Suprapubic skin (tissue), 4 donors: ENCODE data around the gene GNG10. TPM values are rescaled to one million over a fixed set of nuclear protein-coding genes. Genes with fewer than 3 reads are reported as not detected.

Experiments
- DNase-seq, 2 donors: peaks; one replicate each; pipeline ENCODE4 v3.0.0-alpha.2; 2019; ENCODE audit warnings: low spot score in 2 of 2
- H3K27ac ChIP-seq: fragments of 200-600 bp; sonication (generic); one replicate; pipeline ENCODE4 v1.5.1; 2019
- H3K27me3 ChIP-seq: fragments of 200-600 bp; sonication (generic); one replicate; pipeline ENCODE4 v1.5.1; 2019
- H3K36me3 ChIP-seq: fragments of 200-600 bp; sonication (generic); one replicate; pipeline ENCODE4 v1.5.1; 2019
- H3K4me1 ChIP-seq: fragments of 200-600 bp; sonication (generic); one replicate; pipeline ENCODE4 v1.5.1; 2019
- H3K4me3 ChIP-seq: fragments of 200-600 bp; sonication (generic); one replicate; pipeline ENCODE4 v1.5.1; 2019; ENCODE audit warnings: mild to moderate bottlenecking
- H3K9me3 ChIP-seq: fragments of 200-600 bp; sonication (generic); one replicate; pipeline ENCODE4 v1.5.1; 2019
- EP300 ChIP-seq: sonication (generic); formaldehyde crosslinking; IDR thresholded peaks from one replicate; pipeline ENCODE4 v1.6.1; 2017; ENCODE audit warnings: antibody characterized with exemption
- POLR2A ChIP-seq, 2 donors: fragments of 450-650 bp; IDR thresholded peaks; one replicate each; pipeline ENCODE4 v1.6.1; 2017; ENCODE audit warnings: antibody characterized with exemption in 2 of 2, mild to moderate bottlenecking in 2 of 2, moderate library complexity in 2 of 2
- POLR2AphosphoS5 ChIP-seq, 3 donors: sonication (generic); formaldehyde crosslinking; IDR thresholded peaks; one replicate each; pipeline ENCODE4 v1.6.1; 2017; ENCODE audit warnings: antibody characterized with exemption in 3 of 3
- WGBS: methylation state at CpG from one replicate; pipeline ENCODE4 v1.1.5; 2018; 5-methylcytosine and 5-hydroxymethylcytosine counted together
- total RNA-seq, 4 donors: library from RNA; depleted of rRNA; stranded (reverse); fragments of >200 nt; gene quantifications; one replicate each; pipeline ENCODE4 v1.1.0, GENCODE V29; 2016
- TF ChIP-seq, protein P1 (sequence below), 2 donors: fragments of 200-600 bp in 1 of 2; fragments of 450-650 bp in 1 of 2; sonication (generic) in 1 of 2; IDR thresholded peaks; one replicate each; pipeline ENCODE4 v1.5.1; 2016 to 2019; ENCODE audit warnings: antibody characterized with exemption in 2 of 2, mild to moderate bottlenecking in 1 of 2, moderate library complexity in 1 of 2

GNG10 gene
- total RNA-seq, 4 donors from 2014 or later = 15.1 to 21.6 (median 19.1) TPM

DNA sequence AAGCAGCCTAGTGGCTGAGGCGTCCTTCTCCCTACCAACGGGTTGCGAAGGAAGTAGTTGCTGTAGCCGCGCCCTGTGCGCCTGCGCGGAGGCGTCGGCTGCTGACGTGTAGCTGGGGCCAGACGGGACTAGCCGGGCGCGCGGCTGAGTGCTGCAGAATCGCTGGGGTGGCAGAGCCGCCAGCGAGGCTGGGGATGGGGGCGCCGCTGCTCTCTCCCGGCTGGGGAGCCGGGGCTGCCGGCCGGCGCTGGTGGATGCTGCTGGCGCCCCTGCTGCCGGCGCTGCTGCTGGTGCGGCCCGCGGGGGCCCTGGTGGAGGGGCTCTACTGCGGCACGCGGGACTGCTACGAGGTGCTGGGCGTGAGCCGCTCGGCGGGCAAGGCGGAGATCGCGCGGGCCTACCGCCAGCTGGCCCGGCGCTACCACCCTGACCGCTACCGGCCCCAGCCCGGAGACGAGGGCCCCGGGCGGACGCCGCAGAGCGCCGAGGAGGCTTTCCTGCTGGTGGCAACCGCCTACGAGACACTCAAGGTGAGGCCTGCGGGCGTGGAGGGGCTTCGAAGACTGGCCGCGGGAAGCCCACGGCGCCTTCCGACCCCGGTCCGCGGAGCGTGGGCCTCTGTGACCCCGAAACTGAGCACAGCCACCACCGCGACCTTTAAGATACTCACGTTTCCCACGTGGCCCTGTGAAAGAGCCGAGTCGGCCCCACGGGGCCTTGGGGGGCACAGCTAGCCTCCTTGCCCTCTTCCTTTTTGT, 30.0 kb upstream of the GNG10 start, which contains the start of gene DNAJC25:
TSS of gene DNAJC25 (plus strand) at position 121 of the 758 bp plus-strand sequence. CDS start at position 195, 74 bp downstream.
- no peaks in the 10 kb centered on the region for H3K27me3 ChIP-seq
- peaks cover 31% of the 10 kb centered on the region for H3K4me1 ChIP-seq
- H3K27ac ChIP-seq = peak within 1 kb of the TSS; percentile 88
- peak; percentile 97 for DNase-seq
- no peaks in the 10 kb centered on the region for H3K36me3 ChIP-seq
- WGBS = 1% methylated on average over 44 of the region's 79 CpGs
- TF ChIP-seq, protein P1, sequence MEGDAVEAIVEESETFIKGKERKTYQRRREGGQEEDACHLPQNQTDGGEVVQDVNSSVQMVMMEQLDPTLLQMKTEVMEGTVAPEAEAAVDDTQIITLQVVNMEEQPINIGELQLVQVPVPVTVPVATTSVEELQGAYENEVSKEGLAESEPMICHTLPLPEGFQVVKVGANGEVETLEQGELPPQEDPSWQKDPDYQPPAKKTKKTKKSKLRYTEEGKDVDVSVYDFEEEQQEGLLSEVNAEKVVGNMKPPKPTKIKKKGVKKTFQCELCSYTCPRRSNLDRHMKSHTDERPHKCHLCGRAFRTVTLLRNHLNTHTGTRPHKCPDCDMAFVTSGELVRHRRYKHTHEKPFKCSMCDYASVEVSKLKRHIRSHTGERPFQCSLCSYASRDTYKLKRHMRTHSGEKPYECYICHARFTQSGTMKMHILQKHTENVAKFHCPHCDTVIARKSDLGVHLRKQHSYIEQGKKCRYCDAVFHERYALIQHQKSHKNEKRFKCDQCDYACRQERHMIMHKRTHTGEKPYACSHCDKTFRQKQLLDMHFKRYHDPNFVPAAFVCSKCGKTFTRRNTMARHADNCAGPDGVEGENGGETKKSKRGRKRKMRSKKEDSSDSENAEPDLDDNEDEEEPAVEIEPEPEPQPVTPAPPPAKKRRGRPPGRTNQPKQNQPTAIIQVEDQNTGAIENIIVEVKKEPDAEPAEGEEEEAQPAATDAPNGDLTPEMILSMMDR (IDR thresholded peaks at IDR 0.05) = no peak
- TF ChIP-seq POLR2AphosphoS5 (IDR thresholded peaks at IDR 0.05) (peak; percentile 23 to 77 (median 56)), POLR2A (IDR thresholded peaks at IDR 0.05) (peak; percentile 97), EP300 (no peak)
- H3K9me3 ChIP-seq = no peaks in the 10 kb centered on the region
- peak within 1 kb of the TSS; percentile 82 for H3K4me3 ChIP-seq

DNA sequence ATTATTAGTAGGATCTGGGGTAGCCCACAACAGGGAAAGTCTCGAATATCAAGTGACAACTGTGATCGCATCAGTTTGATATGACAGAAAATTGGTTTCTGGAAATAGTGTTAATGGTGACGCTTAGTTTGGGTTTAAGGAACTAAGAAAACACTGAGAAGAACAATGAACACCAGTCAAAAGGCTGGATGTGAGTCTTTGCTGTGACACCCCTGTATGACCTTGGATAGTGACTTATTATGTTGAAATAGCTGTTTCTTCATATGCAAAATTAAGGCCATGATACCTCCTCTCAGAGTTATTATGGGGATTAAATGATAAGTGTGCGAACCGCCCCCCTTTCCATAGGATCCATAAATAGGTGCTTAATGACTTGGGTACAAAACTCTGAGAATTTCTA, 29.3 kb upstream of the GNG10 start:
- H3K4me1 ChIP-seq = peaks cover 31% of the 10 kb centered on the region
- H3K4me3 ChIP-seq = peak overlapping the region; percentile 82
- no peaks in the 10 kb centered on the region for H3K27me3 ChIP-seq
- no peaks in the 10 kb centered on the region for H3K36me3 ChIP-seq
- WGBS = 29% methylated on average over 5 of the region's 5 CpGs
- no peak for DNase-seq
- no peaks in the 10 kb centered on the region for H3K9me3 ChIP-seq
- TF ChIP-seq, protein P1 (IDR thresholded peaks at IDR 0.05) = no peak
- TF ChIP-seq POLR2AphosphoS5 (IDR thresholded peaks at IDR 0.05) = no peak
- no peak for TF ChIP-seq POLR2A (IDR thresholded peaks at IDR 0.05)
- TF ChIP-seq EP300 = no peak
- H3K27ac ChIP-seq = peak overlapping the region; percentile 88

DNA sequence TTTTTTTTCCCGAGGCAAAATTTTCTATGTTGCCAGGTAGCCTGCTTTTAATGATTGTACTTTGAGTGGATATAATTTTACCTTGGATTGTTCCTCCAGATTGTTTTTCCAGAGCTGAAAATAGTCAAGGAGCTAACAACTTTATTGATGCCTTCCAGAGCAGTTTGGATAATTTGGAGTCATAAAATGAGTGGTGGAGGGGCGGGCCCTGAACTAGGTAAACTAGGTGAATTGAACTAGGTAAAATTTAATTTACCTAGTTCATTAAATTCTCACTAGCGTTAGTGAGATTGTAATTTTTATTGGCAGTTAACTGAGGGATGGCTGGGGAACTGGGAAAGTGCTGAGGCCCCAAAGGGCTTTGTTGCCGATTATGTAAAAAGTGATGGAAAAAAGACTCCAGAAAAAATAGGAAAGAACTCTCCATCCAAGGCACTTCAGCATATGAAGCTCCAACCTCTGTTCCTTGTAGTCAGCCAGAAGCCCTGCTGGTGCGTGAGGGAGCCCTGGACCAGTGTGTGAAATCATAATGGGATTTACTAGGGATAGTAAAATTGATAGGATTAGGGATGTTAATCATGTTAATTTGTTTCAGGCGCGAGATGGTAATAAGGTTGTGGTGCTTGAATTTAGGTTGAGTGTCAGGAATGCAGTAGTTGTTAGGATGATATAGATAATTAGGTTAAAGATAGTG, 28.6 kb upstream of the GNG10 start:
- H3K4me1 ChIP-seq = peaks cover 34% of the 10 kb centered on the region
- peak overlapping the region; percentile 82 for H3K4me3 ChIP-seq
- no peaks in the 10 kb centered on the region for H3K36me3 ChIP-seq
- H3K9me3 ChIP-seq = no peaks in the 10 kb centered on the region
- no peaks in the 10 kb centered on the region for H3K27me3 ChIP-seq
- WGBS = 53% methylated on average over 7 of the region's 7 CpGs
- H3K27ac ChIP-seq = no peak overlapping the region
- no peak for DNase-seq
- TF ChIP-seq, protein P1 (IDR thresholded peaks at IDR 0.05) = no peak
- TF ChIP-seq POLR2A (IDR thresholded peaks at IDR 0.05) (no peak), EP300 (no peak), POLR2AphosphoS5 (IDR thresholded peaks at IDR 0.05) (no peak)

DNA sequence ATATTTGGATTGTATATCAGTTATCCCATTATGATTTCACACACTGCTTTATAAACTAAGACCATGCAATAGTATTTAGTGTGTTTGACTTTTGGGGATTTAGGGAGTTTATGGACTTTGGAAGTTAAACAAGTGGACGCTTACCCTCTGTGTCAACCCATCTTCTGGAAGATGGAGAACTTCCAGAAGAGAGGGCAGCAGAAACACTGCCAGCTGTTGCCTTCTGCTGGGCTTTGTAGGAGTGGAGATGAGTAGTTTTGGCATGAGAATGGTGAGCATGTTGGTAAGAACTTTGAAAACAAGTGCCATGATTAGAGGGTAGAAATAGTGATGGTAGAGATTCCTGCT, 28.0 kb upstream of the GNG10 start:
- TF ChIP-seq POLR2AphosphoS5 (IDR thresholded peaks at IDR 0.05) (no peak), EP300 (no peak), POLR2A (IDR thresholded peaks at IDR 0.05) (no peak)
- TF ChIP-seq, protein P1 (IDR thresholded peaks at IDR 0.05) = no peak
- no peak for DNase-seq
- Histone ChIP-seq H3K27ac (no peak overlapping the region), H3K27me3 (no peaks in the 10 kb centered on the region), H3K9me3 (no peaks in the 10 kb centered on the region), H3K4me3 (no peak overlapping the region), H3K36me3 (no peaks in the 10 kb centered on the region), H3K4me1 (peaks cover 39% of the 10 kb centered on the region)
- WGBS = 75% methylated on average over 1 of the region's 1 CpG

DNA sequence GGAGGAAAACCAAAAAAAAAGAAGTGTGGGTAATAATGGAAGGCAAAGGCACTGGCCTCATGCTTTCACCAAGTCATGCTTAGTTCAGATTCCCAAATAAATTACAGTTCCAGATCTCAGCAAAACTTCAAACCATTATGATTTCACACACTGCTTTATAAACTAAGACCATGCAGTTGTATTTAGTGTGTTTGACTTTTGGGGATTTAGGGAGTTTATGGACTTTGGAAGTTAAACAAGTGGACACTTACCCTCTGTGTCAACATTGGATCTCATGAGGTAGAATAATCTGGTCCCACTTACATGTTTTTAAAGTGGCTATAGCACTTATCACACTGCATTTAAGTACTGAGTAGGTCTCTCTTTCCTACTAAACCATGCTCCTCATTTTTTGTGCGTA, 26.5 kb upstream of the GNG10 start:
- Histone ChIP-seq H3K9me3 (no peaks in the 10 kb centered on the region), H3K4me1 (peaks cover 39% of the 10 kb centered on the region), H3K27me3 (no peaks in the 10 kb centered on the region), H3K27ac (no peak overlapping the region), H3K36me3 (no peaks in the 10 kb centered on the region), H3K4me3 (no peak overlapping the region)
- TF ChIP-seq, protein P1 (IDR thresholded peaks at IDR 0.05) = no peak
- TF ChIP-seq POLR2A (IDR thresholded peaks at IDR 0.05) (no peak), POLR2AphosphoS5 (IDR thresholded peaks at IDR 0.05) (no peak), EP300 (no peak)
- no peak for DNase-seq
- WGBS = 88% methylated on average over 1 of the region's 1 CpG
